Measurements from ENCODE around the gene SLC35F6.
"Not testable (repeated sequence)": the region's sequence is repeated elsewhere in the genome, so short reads cannot be mapped to it uniquely, and the experiment has no call there.

Gene SLC35F6

DNA sequence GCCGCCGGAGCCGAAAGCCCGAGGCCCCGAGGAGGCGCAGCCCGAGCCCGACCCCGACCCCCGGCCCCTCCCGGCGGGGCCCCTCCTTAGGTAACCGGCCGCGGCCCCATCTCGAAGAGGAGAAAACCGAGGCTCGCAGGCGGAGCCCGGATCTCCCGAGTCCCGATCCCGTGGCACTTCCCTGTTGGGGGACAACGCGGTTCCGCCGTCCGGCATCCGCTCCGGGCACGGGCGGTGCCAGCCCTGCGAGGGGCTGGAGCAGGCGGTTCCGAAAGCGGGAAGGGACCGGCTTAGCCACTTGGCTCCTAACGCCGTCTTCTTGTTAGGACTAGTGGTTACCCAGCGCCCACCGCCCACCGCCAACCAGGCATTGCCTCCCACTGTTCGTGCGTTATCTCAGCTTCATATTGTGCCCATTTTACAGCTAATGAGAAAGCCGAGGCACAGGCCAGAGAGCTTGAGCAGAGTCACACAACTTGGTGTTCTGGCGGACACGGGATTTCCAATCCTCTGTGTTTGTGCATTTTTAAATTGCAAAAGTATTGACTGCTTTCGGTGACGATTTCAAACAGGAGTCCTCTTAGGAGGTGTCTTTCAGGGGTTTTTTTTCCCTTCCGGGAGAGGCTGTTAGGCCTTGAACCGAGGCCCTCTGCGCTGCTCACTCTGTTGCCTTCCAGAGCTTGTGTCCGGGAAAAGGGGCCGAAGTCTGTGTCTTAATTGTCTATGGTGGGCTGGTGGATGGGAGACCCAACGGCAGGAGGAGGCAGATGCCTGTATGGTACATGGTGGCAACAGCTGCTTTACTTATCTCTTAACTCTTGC lies 22.3 kb downstream of the SLC35F6 start:
- DNase-seq: no peak

- no peak for DNase-seq
Observed at GRCh38 chr2:26792720-26793119, 28.6 kb downstream of the SLC35F6 start.

DNA sequence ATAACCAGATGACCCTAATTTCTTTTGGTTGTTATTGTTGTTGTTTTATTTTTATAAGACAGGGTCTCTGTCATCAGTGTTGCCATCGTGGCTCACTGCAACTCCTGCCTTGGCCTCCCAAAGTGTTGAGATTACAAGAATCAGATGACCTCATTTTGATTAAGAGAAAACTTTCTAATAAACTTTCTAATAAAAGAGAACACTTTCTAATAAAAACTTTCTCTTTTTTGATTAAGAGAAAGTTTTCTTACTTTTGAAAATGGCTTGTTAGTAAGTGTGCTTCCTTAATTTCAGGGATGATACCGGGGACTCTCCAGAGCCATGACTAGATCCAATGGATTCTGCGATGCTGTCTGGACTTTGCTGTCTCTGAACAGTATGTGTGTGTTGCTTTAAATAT lies 29.4 kb downstream of the SLC35F6 start:
- no peak for DNase-seq

DNA sequence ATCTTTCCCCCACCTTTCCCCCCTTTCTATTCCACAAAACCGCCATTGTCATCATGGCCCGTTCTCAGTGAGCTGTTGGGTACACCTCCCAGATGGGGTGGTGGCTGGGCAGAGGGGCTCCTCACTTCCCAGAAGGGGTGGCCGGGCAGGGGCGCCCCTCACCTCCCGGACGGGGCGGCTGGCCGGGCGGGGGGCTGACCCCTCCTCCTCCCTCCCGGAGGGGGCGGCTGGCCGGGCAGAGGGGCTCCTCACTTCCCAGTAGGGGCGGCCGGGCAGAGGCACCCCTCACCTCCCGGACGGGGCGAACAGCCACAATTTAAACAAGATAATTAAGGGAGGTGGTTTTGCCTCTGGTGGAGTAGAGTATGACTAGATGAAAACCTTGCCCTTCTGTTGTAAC lies 31.1 kb downstream of the SLC35F6 start:
- not testable (repeated sequence) for DNase-seq

DNA sequence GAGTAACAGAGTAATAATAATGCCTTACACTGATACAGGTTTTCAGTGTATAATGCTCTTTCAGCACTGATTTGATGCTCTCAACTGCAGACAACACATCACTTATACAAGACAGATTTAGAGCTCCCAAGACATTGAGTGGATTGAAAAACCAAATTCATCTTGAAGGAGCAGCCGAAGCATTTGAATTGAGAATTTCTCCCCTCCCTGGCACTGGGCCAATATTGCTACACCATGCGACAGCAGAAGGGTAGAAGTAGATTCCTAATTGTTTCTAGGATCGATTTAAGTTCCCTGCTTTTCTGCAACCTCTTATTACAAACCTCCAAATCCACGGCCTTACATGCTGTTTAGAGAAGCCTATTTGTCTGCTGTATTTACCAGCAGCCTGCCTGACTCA lies 37.2 kb downstream of the SLC35F6 start:
- DNase-seq: no peak

GRCh38 chr2:26801796-26802195 lies 37.7 kb downstream of the SLC35F6 start:
- DNase-seq: no peak

DNA sequence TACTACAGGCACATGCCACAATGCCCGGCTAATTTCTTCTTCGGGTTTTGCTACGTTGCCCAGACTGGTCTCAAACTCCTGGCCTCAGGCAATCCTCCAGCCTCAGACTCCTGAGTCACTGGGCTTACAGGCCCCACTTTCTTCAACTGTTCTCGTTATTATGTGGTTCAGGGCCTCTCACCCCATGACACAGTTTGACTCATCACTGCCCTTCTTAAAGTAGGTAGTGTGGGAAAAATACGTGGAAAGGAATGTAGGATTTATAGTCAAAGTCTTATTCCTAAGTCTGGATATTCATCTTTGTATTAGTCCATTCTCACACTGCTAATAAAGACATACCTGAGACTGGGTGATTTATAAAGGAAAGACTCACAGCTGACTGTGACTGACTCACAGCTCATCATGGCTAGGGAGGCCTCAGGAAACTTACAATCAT lies 41.2 kb downstream of the SLC35F6 start:
- no peak for DNase-seq

GRCh38 chr2:26807788-26808460 lies 43.8 kb downstream of the SLC35F6 start:
- DNase-seq: no peak

GRCh38 chr2:26809211-26809610 lies 45.1 kb downstream of the SLC35F6 start:
- no peak for DNase-seq

DNA sequence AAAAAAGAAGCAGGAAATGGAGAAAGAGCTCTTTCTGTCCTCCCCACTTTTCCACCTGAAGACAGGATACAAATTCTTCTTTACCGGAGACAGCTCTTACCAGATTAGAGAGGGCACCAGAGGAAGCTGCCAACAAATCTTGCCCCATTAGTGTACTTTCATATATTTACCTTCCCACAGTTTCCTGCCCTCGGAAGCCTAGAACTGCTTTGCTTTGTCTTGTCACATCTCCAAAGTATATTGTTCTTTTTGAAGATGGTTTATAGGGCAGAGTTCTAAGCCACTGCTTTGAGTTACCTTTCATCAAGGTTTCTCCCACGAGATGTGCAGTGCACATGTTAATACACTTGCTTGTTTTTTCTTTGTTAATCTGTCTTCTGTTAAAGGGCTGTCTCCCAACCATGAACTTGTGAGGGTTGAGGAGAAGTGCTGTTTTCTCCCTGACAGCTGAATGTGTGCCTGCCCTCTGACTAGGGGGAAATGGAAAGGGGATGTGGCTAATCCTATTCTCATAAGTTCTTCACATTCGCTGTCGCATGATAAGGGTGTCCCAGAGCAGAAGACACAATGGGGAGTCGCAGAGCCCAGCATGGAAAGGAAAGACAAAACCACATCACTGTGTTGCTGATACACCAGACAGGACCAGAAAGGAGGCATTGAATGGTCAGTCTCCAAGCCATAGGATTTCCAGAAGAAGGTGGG lies 45.9 kb downstream of the SLC35F6 start:
- no peak for DNase-seq

DNA sequence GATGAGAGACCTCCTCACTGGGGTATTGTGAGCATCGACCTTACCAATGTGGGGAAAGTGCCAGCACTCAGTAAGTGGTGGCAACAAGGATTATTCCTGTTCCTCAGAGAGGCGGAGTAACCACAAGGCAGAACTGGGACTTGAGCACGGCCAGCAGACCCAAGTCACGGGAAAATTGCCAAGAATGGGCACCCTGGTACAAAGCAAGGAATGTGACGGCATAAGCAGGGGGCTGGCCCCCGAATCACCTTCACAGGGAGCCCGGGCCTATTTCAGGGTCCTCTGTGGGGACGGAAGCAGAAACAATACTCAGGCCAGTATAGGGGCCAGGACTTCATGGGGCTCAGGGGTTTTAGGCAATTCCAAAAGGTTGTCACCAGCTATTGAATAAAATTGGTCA lies 47.2 kb downstream of the SLC35F6 start:
- DNase-seq: no peak

DNA sequence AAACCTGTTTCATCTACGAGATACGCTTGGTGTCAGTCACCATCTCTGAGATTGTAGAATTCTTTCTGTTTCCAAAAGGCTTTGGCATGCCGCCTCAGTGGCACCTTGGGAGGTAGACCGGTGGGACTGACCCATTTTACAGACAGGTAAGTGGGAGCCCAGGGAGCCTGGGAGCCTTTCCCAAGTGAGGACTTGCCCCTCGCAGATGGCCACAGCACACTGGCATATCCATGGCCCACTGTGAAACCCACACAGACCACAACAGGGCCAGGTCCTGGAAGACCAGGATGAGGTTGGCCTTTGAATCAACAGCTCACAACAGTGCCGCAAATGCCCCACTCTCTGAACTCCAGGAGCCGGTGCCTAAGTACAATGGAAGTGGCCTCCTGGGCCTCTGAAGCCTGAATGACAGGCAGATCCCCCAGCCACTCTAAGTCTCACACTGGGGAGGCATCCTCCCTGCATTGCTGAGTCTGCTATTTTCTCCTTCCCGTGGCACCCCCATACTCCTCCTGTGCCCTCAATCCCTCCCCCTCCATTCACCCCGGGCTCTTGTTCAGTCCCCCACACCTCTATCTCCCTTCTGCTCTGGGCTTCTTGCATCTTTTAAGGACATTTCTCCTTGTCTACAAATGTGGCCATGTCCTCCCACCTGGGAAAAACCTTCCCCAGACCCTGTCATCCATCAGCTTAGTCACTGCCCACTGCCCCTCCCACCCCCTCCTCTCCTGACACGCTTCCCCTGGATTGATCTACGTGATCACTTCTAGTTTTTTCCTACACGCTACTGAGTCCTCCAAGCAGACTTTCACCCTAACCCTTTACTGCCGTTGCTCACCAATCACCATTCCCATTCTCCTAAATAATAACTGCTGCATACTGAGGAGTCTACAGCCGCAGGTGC lies 48.0 kb downstream of the SLC35F6 start:
- no peak for DNase-seq

GRCh38 chr2:26812731-26813130 lies 48.6 kb downstream of the SLC35F6 start:
- DNase-seq: no peak

GRCh38 chr2:26814072-26814765 lies 50.1 kb downstream of the SLC35F6 start:
- not testable (repeated sequence) for DNase-seq

- DNase-seq: peak; percentile 56
Observed at GRCh38 chr2:26816893-26817292, 52.8 kb downstream of the SLC35F6 start.

GRCh38 chr2:26818255-26818654 lies 54.2 kb downstream of the SLC35F6 start:
- no peak for DNase-seq

DNA sequence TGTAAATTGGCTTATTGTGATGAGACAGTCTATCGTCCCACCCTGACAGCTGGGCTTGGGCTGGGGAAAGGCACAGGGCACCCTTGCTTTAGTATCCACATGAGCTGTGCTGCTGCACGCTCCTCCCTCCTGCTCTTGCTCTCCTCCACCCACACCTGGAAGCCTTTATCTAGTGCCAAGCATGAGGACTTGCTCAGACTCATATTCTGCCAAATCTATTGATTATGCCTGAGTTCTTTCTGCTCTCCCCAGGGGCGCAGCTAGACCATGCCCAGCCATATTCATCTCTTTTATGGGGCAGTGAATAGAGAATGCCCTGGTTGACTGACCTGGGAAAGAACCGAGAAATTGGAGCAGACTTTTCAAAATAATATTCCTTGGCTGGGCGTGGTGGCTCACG lies 54.9 kb downstream of the SLC35F6 start:
- DNase-seq: no peak

DNA sequence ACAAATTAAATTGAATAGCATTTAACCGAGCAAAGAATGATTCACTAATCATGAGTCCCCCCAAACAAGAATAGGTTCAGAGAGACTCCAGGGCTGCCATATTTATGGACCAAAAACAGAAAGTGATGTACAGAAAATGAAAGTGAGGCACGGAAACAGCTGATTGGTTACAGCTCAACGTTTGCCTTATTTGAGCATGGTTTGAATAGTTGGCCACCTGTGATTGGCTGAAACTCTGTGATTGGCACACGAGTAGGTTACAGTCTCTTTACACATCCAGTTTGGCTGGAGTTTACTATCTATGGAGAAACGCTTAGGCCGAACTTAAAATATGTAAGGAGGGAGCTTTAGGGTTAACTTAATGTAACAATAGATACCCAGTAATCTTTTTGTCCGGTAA lies 56.8 kb downstream of the SLC35F6 start:
- no peak for DNase-seq

DNA sequence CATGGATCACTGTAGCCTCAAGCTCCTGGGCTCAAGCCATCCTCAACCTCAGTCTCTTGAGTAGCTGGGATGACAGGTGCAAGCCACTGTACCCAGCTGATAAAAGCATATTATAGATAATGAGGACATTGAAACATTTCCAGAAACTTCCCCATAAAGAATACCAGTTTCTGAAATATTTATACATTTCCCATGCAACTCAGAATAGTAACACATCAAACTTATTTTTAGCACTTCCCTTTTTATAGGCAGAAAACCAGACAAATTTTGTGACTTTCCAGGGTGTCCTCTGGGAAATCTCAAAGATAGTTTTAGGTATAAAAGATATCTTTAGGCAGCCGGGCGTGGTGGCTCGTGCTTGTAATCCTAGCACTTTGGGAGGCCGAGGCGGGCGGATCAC lies 58.8 kb downstream of the SLC35F6 start:
- no peak for DNase-seq
